Fibroblast of mammary gland (primary cell): ENCODE results near the gene PIP5K1C.

ENCODE experiments used
- DNase-seq: peaks from one replicate; pipeline ENCODE4 v3.0.0-alpha.2; 2010; ENCODE audit warnings: low read depth
- H3K4me3 ChIP-seq: 2 replicates; pipeline ENCODE4 v1.5.1; 2011; ENCODE audit warnings: low read depth, mild to moderate bottlenecking, low read length, moderate library complexity; ENCODE audit not compliant: control insufficient read depth
- CTCF ChIP-seq: conservative IDR thresholded peaks from 2 replicates; pipeline ENCODE4 v1.5.1; 2011; ENCODE audit warnings: low read depth, low read length, inconsistent platforms; ENCODE audit not compliant: control insufficient read depth, insufficient read depth

The PIP5K1C gene

GRCh38 chr19:3606690-3607289, 93.5 kb downstream of the PIP5K1C start, which contains the start of gene TBXA2R:
Gene TBXA2R, minus strand, starts transcription at chr19:3606875. Its CDS starts 6,241 bp downstream, at chr19:3600634.
- TF ChIP-seq CTCF, result no peak
- peak; percentile 49 for DNase-seq
- H3K4me3 ChIP-seq, result peak within 1 kb of the TSS; percentile 47

GRCh38 chr19:3606174-3606689, 94.0 kb downstream of the PIP5K1C start:
- H3K4me3 ChIP-seq, result peak overlapping the region; percentile 47
- no peak for TF ChIP-seq CTCF
- DNase-seq, result no peak

- TF ChIP-seq CTCF, result no peak
- DNase-seq, result no peak
- peak overlapping the region; percentile 47 for H3K4me3 ChIP-seq
Measured at GRCh38 chr19:3605770-3606169, 94.5 kb downstream of the PIP5K1C start.

GRCh38 chr19:3605361-3605760, 94.9 kb downstream of the PIP5K1C start:
- no peak for DNase-seq
- no peak overlapping the region for H3K4me3 ChIP-seq
- TF ChIP-seq CTCF, result no peak

GRCh38 chr19:3604987-3605343, 95.3 kb downstream of the PIP5K1C start:
- no peak for TF ChIP-seq CTCF
- no peak overlapping the region for H3K4me3 ChIP-seq
- no peak for DNase-seq

- no peak overlapping the region for H3K4me3 ChIP-seq
- no peak for DNase-seq
- no peak for TF ChIP-seq CTCF
Measured at GRCh38 chr19:3604227-3604986, 95.9 kb downstream of the PIP5K1C start.
